SKM-1 (cell line): ENCODE data around the gene SLC35F4.

Experiments
- DNase-seq: peaks from one replicate; lab custom pipeline; 2025; ENCODE audit not compliant: unreplicated experiment; lab: John Stamatoyannopoulos, UW

SLC35F4 gene

GRCh38 chr14:57637901-57638300 lies 228.0 kb downstream of the SLC35F4 start:
- no peak for DNase-seq

GRCh38 chr14:57634335-57634734 lies 231.6 kb downstream of the SLC35F4 start:
- no peak for DNase-seq

DNA sequence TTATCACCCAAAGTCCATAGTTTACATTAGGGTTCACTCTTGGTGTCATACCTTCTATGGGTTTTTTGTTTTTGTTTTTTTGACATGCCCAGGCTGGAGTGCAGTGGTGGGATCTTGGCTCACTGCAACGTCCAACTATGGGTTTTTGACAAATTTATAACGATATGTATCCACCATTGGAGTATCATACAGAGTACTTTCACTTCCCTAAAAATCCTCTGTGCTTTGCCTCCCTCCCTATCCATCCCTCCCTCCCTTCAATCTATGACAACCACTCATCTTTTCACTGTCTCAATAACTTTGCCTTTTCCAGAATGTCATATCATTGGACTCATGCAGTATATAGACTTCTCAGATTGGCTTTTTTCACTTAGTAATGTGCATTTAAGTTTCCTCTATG lies 233.2 kb downstream of the SLC35F4 start:
- no peak for DNase-seq

GRCh38 chr14:57617510-57617909 lies 248.4 kb downstream of the SLC35F4 start:
- no peak for DNase-seq

GRCh38 chr14:57612946-57613345 lies 252.9 kb downstream of the SLC35F4 start:
- DNase-seq = no peak

GRCh38 chr14:57611555-57612075 lies 254.3 kb downstream of the SLC35F4 start:
- DNase-seq = no peak

DNA sequence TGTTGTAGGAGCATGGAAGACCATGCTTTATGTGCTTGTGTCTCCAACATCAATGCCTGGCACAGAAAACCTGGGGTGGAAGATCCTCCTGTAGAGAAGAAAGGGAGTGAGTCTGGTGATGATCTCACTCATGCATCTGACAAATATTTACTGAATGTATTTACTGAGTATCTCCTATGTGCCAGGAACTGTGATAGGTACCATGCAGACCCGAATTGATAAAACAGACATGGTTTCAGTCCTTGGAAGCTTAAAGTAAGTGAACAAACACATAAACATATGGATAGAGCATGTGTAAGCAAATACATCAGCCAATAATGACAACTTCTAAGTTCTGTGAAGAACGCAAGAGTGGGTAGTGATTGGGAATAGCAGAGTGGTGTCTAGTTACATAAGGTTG lies 255.3 kb downstream of the SLC35F4 start:
- no peak for DNase-seq

DNA sequence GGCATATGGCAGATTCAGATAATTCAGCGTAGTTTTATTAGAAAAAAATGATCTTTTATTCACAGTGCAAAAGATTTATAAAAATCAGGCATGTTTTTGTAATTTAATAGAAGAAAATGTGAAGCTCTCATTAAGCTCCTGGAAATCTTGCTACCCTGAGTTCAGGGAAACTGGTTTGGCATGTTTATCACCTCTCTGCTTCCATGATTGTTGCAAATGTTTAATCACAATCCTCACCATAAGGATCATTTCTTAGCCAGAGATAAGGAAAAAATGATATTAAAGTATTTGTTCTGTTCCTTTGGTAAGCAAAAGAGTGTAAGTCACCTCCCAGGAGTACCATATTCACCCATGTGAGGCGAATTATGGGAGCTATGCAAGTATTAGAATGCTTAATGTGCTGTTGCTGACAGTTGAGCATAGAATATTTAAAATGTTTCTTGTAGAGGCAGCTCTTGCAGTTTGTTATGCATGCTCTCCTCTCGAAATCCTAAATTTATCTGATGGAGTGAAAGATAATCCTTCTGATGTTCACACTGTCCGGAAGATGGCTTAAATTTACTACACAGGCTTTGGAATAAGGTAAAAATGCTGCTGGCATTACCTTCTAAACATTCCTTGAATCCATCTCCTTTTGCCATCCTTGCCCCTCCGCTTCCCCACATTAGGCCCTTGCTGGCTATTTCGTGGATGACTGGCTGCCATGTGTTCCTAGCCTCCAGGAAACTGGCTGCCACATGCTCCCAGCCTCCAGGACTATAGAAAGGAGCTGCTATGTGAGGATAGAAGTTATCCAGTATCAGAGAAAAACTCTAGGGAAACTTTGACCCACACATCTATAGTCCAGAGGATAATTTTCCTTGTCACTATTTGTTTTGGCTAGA lies 256.5 kb downstream of the SLC35F4 start:
- no peak for DNase-seq

- no peak for DNase-seq
These were observed 258.8 kb downstream of the SLC35F4 start for GRCh38 chr14:57607086-57607485.

DNA sequence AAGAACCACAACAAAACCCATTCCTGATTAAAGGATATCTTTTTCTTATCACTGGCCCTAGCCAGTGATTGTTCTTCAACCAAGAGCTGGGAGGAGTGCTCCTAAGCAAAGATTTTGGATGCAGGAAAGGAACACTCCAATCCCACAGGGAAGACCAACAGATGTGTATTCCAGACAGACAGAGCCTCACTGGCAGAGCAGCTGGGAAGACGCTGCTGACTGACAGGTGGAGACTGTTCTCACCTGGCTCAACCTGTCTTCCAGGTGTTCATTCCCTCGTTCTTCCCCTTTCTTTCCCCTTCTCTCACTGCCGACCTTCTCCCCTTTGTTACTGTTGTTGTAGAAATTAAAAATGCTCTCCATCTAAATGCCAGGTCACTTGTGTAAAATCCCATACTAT lies 282.5 kb downstream of the SLC35F4 start:
- no peak for DNase-seq

DNA sequence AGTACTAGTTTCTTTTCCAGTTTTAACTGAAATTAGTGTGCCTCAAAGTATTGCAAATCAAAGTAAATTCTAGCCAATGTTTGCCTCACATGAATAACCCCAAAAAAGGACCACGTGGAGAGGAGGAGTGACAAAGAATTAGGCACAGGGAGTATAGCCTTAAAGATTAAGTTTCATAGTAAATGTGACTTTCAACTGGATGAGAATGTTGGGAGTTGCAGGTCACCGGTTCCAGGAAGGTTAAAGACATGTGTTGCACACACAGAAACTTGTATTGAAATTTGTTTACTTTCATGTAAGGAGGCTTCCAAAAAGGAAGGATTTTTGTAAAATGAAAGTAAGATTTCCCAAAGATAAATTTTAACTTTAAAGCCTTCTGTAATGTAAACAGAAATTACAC lies 283.1 kb downstream of the SLC35F4 start:
- DNase-seq = no peak

DNA sequence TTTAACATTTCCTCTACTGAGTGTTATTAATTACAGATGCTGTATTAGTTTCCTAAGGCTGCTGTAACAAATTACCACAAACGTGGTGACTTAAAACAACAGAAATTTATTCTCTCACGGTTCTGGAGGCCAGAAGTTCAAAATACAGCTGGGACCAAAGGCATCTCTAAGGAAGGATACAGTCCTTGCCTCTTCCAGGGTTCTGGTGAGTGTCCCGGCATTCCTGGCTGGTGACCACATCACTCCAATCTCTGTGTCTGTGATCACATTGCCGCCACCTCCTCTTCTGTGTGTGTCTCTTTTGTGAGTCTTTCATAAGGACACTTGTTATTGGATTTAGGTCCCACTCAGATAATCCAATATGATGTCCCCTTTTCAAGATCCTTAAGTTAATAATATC lies 287.1 kb downstream of the SLC35F4 start:
- DNase-seq = no peak

DNA sequence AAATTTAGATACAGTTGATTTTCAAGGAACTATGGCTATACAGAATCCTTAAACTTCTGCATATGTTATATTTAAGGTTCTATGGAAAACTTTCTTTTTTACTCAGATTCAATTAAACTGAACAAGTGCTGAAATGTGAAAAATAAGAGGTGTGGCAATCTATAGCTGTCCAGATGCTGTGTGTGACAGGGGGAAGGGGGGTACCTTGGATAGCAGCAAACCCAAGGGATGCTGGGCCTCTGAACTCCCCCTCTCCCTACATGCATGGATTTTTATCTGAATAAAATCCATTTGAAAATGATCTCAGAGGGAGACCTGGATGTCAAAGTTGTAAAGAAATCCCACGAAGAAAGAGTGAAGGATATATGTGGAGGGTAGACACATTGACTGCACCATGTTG lies 289.4 kb downstream of the SLC35F4 start:
- no peak for DNase-seq

GRCh38 chr14:57575482-57575881 lies 290.4 kb downstream of the SLC35F4 start:
- no peak for DNase-seq

- DNase-seq = no peak
These were observed 291.1 kb downstream of the SLC35F4 start for GRCh38 chr14:57574617-57575288.

DNA sequence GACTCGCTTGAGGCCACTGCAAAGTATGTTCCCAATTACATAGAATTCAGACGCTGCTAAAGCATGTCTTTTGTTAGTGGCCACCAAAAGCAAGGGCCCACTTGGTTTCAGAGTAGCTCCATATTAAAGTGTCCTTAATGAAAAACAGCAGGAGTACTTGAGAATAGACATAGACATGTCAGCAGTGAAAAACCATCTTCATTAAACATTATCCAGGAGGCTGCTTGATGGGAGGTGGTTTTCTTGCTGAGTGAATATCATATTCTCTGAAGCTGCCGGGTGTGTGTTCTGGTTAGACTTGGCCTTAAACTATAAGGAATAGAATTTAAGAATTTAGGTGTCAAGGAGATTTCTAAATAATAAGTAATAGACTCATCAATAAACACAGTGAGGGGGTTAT lies 292.7 kb downstream of the SLC35F4 start:
- DNase-seq = no peak

DNA sequence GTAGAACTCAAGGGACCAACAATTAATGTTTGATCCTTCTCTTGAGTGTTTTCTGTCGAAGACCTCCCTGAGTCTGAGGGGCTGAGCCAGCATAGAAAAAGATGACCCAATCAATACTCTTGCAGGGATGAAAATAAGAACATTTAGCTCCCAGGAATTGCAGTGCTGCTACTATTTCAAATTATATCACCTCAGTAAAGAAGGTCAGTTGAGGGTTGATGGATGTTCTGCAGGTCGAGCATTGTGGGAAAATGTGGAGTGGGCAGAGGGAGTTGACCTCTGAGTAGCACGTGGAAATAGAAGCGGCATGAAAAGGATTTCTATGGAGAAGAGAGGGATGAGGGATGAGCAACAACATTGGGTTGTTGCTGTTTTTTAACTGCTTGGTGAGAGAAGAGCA lies 297.3 kb downstream of the SLC35F4 start:
- no peak for DNase-seq

DNA sequence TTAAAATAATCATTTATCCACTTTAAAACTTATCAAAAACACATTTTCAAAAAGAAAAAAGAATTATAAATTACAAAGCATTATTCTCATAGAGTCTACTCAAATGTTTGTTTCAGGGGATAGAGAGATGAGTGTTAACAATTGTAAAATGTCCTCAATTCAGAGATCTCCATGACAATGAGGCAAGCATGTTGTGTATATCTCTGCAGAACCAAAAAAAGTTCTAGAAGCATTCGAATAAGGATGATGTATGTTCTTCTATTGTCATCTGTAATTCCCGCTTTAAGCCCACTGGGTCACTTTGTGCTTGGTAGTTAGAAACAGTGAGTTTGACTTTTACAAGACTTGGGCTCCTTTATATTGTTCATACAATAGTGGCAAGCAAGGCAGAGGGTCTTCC lies 298.7 kb downstream of the SLC35F4 start:
- DNase-seq = no peak

- DNase-seq = no peak
These were observed 305.2 kb downstream of the SLC35F4 start for GRCh38 chr14:57560681-57561080.

DNA sequence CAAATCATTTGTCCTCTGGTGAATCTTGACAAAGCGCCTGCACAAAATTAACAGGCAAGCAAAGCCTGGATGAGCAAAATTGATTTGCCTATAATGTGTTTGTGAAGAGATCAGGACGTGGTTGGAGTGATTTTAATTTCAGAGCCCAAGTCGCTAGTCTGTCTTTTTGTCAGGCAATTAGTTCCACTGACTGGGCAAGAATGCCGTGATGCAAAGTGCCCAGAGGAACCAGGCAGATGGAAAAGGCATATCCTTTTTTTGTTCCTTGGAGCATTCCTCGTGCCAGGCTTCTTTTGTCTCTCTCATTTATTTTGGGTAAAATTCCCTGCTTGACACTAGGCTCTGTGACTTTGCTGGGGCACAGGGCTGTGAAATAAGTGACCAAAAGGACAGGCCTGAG lies 306.3 kb downstream of the SLC35F4 start:
- no peak for DNase-seq

GRCh38 chr14:57549765-57550420 lies 316.0 kb downstream of the SLC35F4 start:
- DNase-seq = no peak
